H9 (cell line): Measurements from ENCODE around the gene UCK1. TPM values are rescaled to one million over a fixed set of nuclear protein-coding genes. Genes with fewer than 3 reads are reported as not detected.

Experiments used
- DNase-seq: peaks from one replicate; pipeline ENCODE4 v3.0.0-alpha.2; 2017
- H2AFZ ChIP-seq: one replicate; pipeline ENCODE4 v1.6.1; 2013; ENCODE audit warnings: mild to moderate bottlenecking, low read length, control low read depth, moderate library complexity
- H2AK5ac ChIP-seq: 2 replicates; pipeline ENCODE4 v1.6.1; 2013; ENCODE audit warnings: low read length, control low read depth, mixed read lengths; ENCODE audit not compliant: insufficient read length
- H2BK120ac ChIP-seq: one replicate; pipeline ENCODE4 v1.6.1; 2013; ENCODE audit warnings: low read depth, mild to moderate bottlenecking, low read length, control low read depth, inconsistent platforms; ENCODE audit not compliant: poor library complexity, severe bottlenecking
- H2BK12ac ChIP-seq: 2 replicates; pipeline ENCODE4 v1.6.1; 2013; ENCODE audit warnings: low read length, control low read depth, mixed read lengths, low read depth; ENCODE audit not compliant: insufficient read length
- H2BK15ac ChIP-seq: 2 replicates; pipeline ENCODE4 v1.6.1; 2013; ENCODE audit warnings: low read depth, low read length, control low read depth
- H2BK20ac ChIP-seq: one replicate; pipeline ENCODE4 v1.6.1; 2013; ENCODE audit warnings: low read depth, mild to moderate bottlenecking, low read length, control low read depth, inconsistent platforms; ENCODE audit not compliant: poor library complexity, severe bottlenecking
- H2BK5ac ChIP-seq: 2 replicates; pipeline ENCODE4 v1.6.1; 2013; ENCODE audit warnings: low read length, control low read depth, mixed read lengths; ENCODE audit not compliant: insufficient read length
- H3K14ac ChIP-seq: 2 replicates; pipeline ENCODE4 v1.6.1; 2013; ENCODE audit warnings: low read length, control low read depth; ENCODE audit not compliant: insufficient read depth
- H3K18ac ChIP-seq: 2 replicates; pipeline ENCODE4 v1.6.1; 2013; ENCODE audit warnings: low read depth, mild to moderate bottlenecking, mixed read lengths, low read length, control low read depth; ENCODE audit not compliant: insufficient read length
- H3K23ac ChIP-seq: 2 replicates; pipeline ENCODE4 v1.6.1; 2013; ENCODE audit warnings: low read length, control low read depth, mixed read lengths, low read depth; ENCODE audit not compliant: insufficient read length
- H3K23me2 ChIP-seq: 2 replicates; pipeline ENCODE4 v1.6.1; 2013; ENCODE audit warnings: low read depth, mild to moderate bottlenecking, mixed read lengths, low read length, control low read depth; ENCODE audit not compliant: insufficient read length, poor library complexity, severe bottlenecking
- H3K27ac ChIP-seq: 2 replicates; pipeline ENCODE4 v1.5.1; 2013; ENCODE audit warnings: low read length, control low read depth, mixed read lengths, low read depth; ENCODE audit not compliant: insufficient read length
- H3K27me3 ChIP-seq: 2 replicates; pipeline ENCODE4 v1.6.1; 2013; ENCODE audit warnings: low read length, control low read depth, inconsistent platforms; ENCODE audit not compliant: insufficient read depth
- H3K4ac ChIP-seq: 2 replicates; pipeline ENCODE4 v1.6.1; 2013; ENCODE audit warnings: low read depth, mild to moderate bottlenecking, control low read depth, inconsistent platforms, low read length, moderate library complexity
- H3K4me1 ChIP-seq: 2 replicates; pipeline ENCODE4 v1.6.1; 2013; ENCODE audit warnings: low read length, control low read depth, inconsistent platforms; ENCODE audit not compliant: insufficient read depth
- H3K4me2 ChIP-seq: 2 replicates; pipeline ENCODE4 v1.6.1; 2013; ENCODE audit warnings: low read length, control low read depth, mixed read lengths; ENCODE audit not compliant: insufficient read length, insufficient read depth
- H3K56ac ChIP-seq: 2 replicates; pipeline ENCODE4 v1.6.1; 2013; ENCODE audit warnings: low read depth, mild to moderate bottlenecking, mixed read lengths, low read length, control low read depth; ENCODE audit not compliant: insufficient read length
- H3K79me1 ChIP-seq: 2 replicates; pipeline ENCODE4 v1.6.1; 2013; ENCODE audit warnings: low read depth, mild to moderate bottlenecking, moderate library complexity, low read length, control low read depth, inconsistent platforms; ENCODE audit not compliant: insufficient read depth, poor library complexity, severe bottlenecking
- H3K79me2 ChIP-seq: 2 replicates; pipeline ENCODE4 v1.6.1; 2013; ENCODE audit warnings: low read length, control low read depth, inconsistent platforms; ENCODE audit not compliant: insufficient read depth
- H3K9ac ChIP-seq: 2 replicates; pipeline ENCODE4 v1.6.1; 2013; ENCODE audit warnings: low read length, control low read depth, mixed read lengths; ENCODE audit not compliant: insufficient read length; ENCODE audit errors: extremely low read depth
- H3K9me3 ChIP-seq: one replicate; pipeline ENCODE4 v1.6.1; 2013; ENCODE audit warnings: low read depth, low read length, inconsistent platforms; ENCODE audit not compliant: control insufficient read depth
- H3T11ph ChIP-seq: one replicate; pipeline ENCODE4 v1.6.1; 2013; ENCODE audit warnings: mild to moderate bottlenecking, low read length, control low read depth, inconsistent platforms
- H4K20me1 ChIP-seq: one replicate; pipeline ENCODE4 v1.6.1; 2013; ENCODE audit not compliant: control insufficient read depth, insufficient read length, insufficient read depth
- H4K5ac ChIP-seq: 2 replicates; pipeline ENCODE4 v1.6.1; 2013; ENCODE audit warnings: low read depth, mild to moderate bottlenecking, mixed read lengths, low read length, control low read depth; ENCODE audit not compliant: insufficient read length
- H4K8ac ChIP-seq: replicated peaks from 2 replicates; pipeline ENCODE4 v1.6.1; 2013; ENCODE audit warnings: low read length, control low read depth, mixed read lengths, low read depth; ENCODE audit not compliant: insufficient read length
- H4K91ac ChIP-seq: 2 replicates; pipeline ENCODE4 v1.6.1; 2013; ENCODE audit warnings: low read depth, mild to moderate bottlenecking, moderate library complexity, mixed read lengths, low read length, control low read depth; ENCODE audit not compliant: insufficient read length
- H3K27ac Mint-ChIP-seq, 3 experiments: 2 replicates in 2 of 3; 3 replicates in 1 of 3; pipeline ENCODE4 v1.8.0; 2020 to 2021; ENCODE audit warnings: mixed read lengths in 3 of 3, mild to moderate bottlenecking in 1 of 3, moderate library complexity in 1 of 3
- H3K27me3 Mint-ChIP-seq: 2 replicates; pipeline ENCODE4 v1.8.0; 2021; ENCODE audit warnings: low read depth, mild to moderate bottlenecking, moderate library complexity, mixed read lengths
- H3K36me3 Mint-ChIP-seq, 3 experiments: 2 replicates in 2 of 3; 3 replicates in 1 of 3; pipeline ENCODE4 v1.8.0; 2020 to 2021; ENCODE audit warnings: low read depth in 3 of 3, mixed read lengths in 3 of 3; ENCODE audit not compliant: insufficient read depth in 1 of 3
- H3K4me1 Mint-ChIP-seq, 2 experiments: 2 replicates each; pipeline ENCODE4 v1.8.0; 2020; ENCODE audit warnings: mixed read lengths in 2 of 2
- H3K4me3 Mint-ChIP-seq, 2 experiments: 2 replicates in 1 of 2; 3 replicates in 1 of 2; pipeline ENCODE4 v1.8.0; 2020 to 2021; ENCODE audit warnings: mild to moderate bottlenecking in 2 of 2, mixed read lengths in 2 of 2, moderate library complexity in 1 of 2
- H3K9me3 Mint-ChIP-seq, 2 experiments: 2 replicates in 1 of 2; 3 replicates in 1 of 2; pipeline ENCODE4 v1.8.0; 2020; ENCODE audit warnings: mild to moderate bottlenecking in 2 of 2, mixed read lengths in 2 of 2, moderate library complexity in 1 of 2
- CTCF ChIP-seq: fragments of 200-600 bp; sonication (generic); conservative IDR thresholded peaks from 3 replicates; pipeline ENCODE4 v1.8.0; 2021; ENCODE audit warnings: antibody characterized with exemption, mild to moderate bottlenecking
- WGBS: extraction: QIAGEN DNeasy Blood & Tissue Kit; methylation state at CpG from one replicate; pipeline ENCODE4 v1.1.7; 2013; ENCODE audit warnings: missing lambda C conversion rate, low lambda C conversion rate, mixed read lengths; ENCODE audit not compliant: insufficient read length; ENCODE audit errors: extremely low coverage; 5-methylcytosine and 5-hydroxymethylcytosine counted together
- total RNA-seq: library from RNA; stranded (reverse); gene quantifications from 2 replicates; pipeline ENCODE4 v1.2.1, GENCODE V29; 2021

Gene UCK1
- total RNA-seq, 1 experiment from 2014 or later, result 54.2 TPM

- Histone ChIP-seq H3K79me1 (no peaks in the 10 kb centered on the region), H2BK5ac (no peak overlapping the region), H2AFZ (no peak overlapping the region), H3K23ac (no peak overlapping the region), H3K56ac (no peak overlapping the region), H4K91ac (no peak overlapping the region), H3K27ac (no peak overlapping the region), H3K27me3 (no peaks in the 10 kb centered on the region), H3K23me2 (no peaks in the 10 kb centered on the region), H3K4ac (no peak overlapping the region), H3K4me2 (no peak overlapping the region), H3K9ac (no peak overlapping the region), H2BK20ac (no peak overlapping the region), H3T11ph (no peak overlapping the region), H2BK120ac (no peak overlapping the region), H2BK12ac (no peak overlapping the region), H4K8ac (no peak overlapping the region), H3K14ac (no peak overlapping the region), H2BK15ac (no peak overlapping the region), H3K9me3 (no peaks in the 10 kb centered on the region), H3K79me2 (no peaks in the 10 kb centered on the region), H4K5ac (no peak overlapping the region), H3K18ac (no peak overlapping the region), H2AK5ac (no peak overlapping the region), H4K20me1 (no peaks in the 10 kb centered on the region), H3K4me1 (no peaks in the 10 kb centered on the region)
- DNase-seq, result no peak
- no peak for TF ChIP-seq CTCF
- H3K36me3 Mint-ChIP-seq, result peaks cover 8 to 44% (median 36%) of the 10 kb centered on the region in 3 experiments; a peak in 6 of 7 replicates
- H3K27ac Mint-ChIP-seq, result no peak overlapping the region
- 0 out of 4 replicates have a peak, but pooled peaks cover 0 to 3% of the 10 kb centered on the region in 2 experiments for H3K4me1 Mint-ChIP-seq
- H3K9me3 Mint-ChIP-seq, result no peaks in the 10 kb centered on the region
- WGBS, result no CpG with 5 or more reads among the region's 9 CpGs
- H3K4me3 Mint-ChIP-seq, result no peak overlapping the region
- no peaks in the 10 kb centered on the region for H3K27me3 Mint-ChIP-seq
These were observed 49.3 kb upstream of the UCK1 start for GRCh38 chr9:131580358-131580757.
